Upper lobe of left lung (tissue), 4 donors: ENCODE results near the gene LEMD2.

ENCODE experiments used
- CTCF ChIP-seq, 6 experiments: fragments of 450-650 bp in 4 of 6; fragments of 200-600 bp in 2 of 6; sonication (generic) in 2 of 6; IDR thresholded peaks; one replicate each; pipeline ENCODE4 v1.5.1; 2016 to 2019; ENCODE audit warnings: antibody characterized with exemption in 6 of 6
- POLR2A ChIP-seq, 4 donors: fragments of 450-650 bp; IDR thresholded peaks; one replicate each; pipeline ENCODE4 v1.5.1; 2016 to 2017; ENCODE audit warnings: antibody characterized with exemption in 4 of 4, mild to moderate bottlenecking in 2 of 4

GRCh38 chr6:33789550-33789895, 593 bp upstream of the LEMD2 start:
- TF ChIP-seq CTCF (IDR thresholded peaks at IDR 0.05) (no peak), POLR2A (IDR thresholded peaks at IDR 0.05) (no peak)
